Coronary artery (tissue), 2 donors: ENCODE results near the gene SLC27A4.

ENCODE experiments used
- DNase-seq: peaks from one replicate; pipeline ENCODE4 v3.0.0-alpha.2; 2017; ENCODE audit warnings: low spot score
- H3K27ac ChIP-seq, 2 donors: fragments of 200-600 bp; sonication (generic); one replicate each; pipeline ENCODE4 v1.5.1; 2016 to 2019
- H3K4me3 ChIP-seq: fragments of 200-600 bp; sonication (generic); 2 replicates; pipeline ENCODE4 v1.5.1; 2016; ENCODE audit warnings: mild to moderate bottlenecking, moderate library complexity
- TF ChIP-seq, protein P1 (sequence below): fragments of 200-600 bp; sonication (generic); IDR thresholded peaks from one replicate; pipeline ENCODE4 v1.5.1; 2019; ENCODE audit warnings: antibody characterized with exemption

SLC27A4 gene

DNA sequence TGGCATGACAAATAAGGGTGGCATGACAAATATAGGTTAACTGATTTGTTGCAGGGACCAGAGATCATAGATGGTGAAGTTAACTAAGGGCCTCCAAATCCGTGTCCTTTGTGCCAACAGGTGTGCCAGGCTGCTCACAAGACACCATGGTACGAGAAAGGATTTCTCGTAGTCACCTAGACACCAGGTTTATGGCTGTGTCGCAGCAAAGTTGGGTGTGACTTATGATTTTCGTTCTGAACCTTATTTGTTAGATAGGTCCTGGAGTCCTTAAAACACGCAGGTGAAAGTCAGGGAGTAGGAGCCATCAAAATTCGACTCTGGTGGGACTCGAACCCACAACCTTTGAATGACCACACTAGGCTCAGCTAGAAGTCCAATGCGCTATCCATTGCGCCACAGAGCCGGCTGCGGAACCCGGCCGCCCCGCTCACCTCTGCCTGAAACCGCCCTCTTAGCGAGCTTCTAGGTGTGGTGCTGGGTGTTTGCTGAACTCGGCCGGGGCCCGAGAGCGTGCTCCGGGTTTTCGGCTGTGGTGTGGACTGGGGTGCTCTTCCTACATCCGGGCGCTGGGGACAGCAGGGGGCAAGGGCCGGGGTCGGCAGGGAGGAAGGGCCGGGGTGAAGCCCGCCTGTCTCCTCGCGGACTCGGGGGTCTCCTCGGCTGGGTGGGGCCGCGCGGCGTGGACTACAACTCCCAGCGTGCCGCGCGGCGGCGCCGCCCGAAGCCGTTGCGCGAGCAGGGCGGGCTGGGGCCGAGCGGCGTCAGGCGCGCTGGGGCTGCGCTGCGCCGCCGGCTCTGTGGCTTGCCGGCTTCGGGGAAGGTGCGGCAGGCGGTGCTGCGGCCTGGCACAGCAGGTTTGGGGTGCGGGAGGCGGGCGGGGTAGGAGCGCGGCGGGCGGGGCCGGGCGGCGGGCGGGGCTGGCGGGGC is at the start of gene SLC27A4:
Gene SLC27A4, plus strand, starts transcription at position 767 of the 930 bp plus-strand sequence. CDS start 2,606 bp downstream, outside the sequence.
- peak within 1 kb of the TSS; percentile 96 for H3K4me3 ChIP-seq
- no peak for DNase-seq
- TF ChIP-seq, protein P1, sequence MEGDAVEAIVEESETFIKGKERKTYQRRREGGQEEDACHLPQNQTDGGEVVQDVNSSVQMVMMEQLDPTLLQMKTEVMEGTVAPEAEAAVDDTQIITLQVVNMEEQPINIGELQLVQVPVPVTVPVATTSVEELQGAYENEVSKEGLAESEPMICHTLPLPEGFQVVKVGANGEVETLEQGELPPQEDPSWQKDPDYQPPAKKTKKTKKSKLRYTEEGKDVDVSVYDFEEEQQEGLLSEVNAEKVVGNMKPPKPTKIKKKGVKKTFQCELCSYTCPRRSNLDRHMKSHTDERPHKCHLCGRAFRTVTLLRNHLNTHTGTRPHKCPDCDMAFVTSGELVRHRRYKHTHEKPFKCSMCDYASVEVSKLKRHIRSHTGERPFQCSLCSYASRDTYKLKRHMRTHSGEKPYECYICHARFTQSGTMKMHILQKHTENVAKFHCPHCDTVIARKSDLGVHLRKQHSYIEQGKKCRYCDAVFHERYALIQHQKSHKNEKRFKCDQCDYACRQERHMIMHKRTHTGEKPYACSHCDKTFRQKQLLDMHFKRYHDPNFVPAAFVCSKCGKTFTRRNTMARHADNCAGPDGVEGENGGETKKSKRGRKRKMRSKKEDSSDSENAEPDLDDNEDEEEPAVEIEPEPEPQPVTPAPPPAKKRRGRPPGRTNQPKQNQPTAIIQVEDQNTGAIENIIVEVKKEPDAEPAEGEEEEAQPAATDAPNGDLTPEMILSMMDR = no peak
- peak within 1 kb of the TSS; percentile 62 to 92 for H3K27ac ChIP-seq

DNA sequence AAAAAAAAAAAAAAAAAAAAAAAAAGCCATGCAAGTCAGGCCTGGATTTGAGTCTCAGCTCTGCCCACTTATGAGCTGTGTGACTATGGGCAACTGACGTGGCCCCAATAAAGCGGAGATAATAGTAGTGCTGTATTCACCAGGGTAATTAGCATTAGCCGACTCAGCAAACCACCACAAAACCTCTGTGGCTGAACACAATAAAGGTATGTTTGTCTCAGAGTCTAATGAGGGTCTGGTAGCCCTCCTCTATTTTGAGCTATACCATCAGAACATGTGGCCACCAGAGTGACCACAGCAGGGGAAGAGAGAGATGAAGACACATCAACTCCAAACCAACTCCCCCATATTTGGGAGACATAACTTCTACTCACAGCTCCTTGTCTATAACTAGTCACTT is 48.3 kb upstream of the SLC27A4 start:
- TF ChIP-seq, protein P1 = no peak
- Histone ChIP-seq H3K27ac (no peak overlapping the region), H3K4me3 (no peak overlapping the region)
- no peak for DNase-seq

DNA sequence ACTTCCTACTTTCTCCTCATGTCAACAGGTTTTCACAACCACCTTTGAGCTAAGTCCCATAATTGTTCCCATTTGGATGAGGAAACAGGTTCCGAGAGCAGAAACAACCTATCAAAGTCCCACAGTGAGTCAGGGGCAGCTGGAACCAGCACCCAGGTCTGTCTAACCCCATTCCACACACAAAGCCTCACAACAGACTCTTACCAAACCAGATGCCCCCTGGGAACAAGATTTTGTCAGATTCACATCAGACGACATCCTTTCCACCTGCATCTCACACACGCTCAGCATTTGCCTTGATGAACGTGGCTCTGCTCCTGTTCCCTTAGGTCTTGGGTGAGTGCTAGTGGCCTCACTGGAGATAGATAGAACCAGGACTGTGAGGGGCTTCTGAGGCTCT is 47.2 kb upstream of the SLC27A4 start:
- DNase-seq = no peak
- no peak overlapping the region for H3K27ac ChIP-seq
- H3K4me3 ChIP-seq = no peak overlapping the region
- TF ChIP-seq, protein P1 = no peak

DNA sequence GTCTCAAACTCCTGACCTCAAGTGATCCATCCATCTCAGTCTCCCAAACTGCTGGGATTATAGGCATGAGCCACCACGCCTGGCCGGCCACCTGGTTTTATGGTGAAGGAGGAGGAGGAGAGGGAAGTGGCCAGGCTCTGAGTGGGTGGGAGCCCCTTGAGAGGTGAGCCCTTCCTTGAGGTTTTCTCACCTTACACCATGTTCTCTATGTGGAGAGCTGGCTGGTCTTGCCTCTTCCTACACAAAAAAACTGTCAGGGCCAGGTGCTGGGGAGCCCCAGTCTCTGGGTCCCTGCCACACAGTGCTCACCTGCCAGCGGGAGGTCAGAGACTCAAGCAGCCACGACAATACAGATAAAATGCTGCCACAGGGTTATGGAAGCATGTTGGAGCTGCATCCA is 46.2 kb upstream of the SLC27A4 start:
- H3K27ac ChIP-seq = no peak overlapping the region
- TF ChIP-seq, protein P1 = no peak
- no peak overlapping the region for H3K4me3 ChIP-seq
- DNase-seq = no peak

DNA sequence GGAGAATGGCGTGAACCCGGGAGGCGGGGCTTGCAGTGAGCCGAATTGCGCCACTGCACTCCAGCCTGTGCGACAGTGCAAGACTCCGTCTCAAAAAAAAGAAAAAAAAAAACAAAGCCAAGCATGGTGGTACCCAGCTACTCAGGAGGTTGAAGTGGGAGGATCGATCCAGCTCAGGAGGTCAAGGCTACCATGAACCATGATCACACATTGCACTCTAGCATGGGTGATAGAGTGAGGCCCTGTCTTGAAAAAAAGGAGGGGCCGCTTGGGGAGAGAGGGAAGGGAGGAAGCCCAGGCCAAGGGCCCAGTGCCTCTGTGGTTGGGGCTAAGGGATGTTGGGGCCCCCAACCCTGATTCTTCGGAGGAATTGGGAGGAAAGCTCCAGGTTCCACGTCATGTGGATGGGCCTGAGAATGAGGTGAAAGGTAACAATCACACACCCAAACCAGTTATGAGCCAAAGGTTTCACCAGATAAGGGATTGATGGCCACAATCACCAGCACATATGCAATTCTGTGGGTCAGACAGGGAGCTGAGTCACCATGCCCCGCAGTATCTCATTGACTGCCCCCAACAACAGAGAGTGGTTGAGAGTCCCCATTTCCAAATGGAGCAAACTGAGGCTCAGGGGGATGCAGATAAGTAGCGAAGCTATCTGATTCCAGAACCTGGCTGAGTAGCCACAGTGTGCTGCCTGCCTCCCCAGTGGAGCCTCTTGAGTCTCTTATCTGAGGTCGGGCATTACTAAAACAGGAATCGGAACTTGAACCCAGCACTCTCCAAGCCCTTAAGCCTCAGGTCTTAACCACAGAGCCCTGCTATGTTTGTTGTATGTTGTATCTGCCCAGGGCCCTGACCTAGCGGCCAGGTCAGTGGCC is 43.7 kb upstream of the SLC27A4 start:
- TF ChIP-seq, protein P1 = no peak
- H3K4me3 ChIP-seq = no peak overlapping the region
- H3K27ac ChIP-seq = no peak overlapping the region
- no peak for DNase-seq

DNA sequence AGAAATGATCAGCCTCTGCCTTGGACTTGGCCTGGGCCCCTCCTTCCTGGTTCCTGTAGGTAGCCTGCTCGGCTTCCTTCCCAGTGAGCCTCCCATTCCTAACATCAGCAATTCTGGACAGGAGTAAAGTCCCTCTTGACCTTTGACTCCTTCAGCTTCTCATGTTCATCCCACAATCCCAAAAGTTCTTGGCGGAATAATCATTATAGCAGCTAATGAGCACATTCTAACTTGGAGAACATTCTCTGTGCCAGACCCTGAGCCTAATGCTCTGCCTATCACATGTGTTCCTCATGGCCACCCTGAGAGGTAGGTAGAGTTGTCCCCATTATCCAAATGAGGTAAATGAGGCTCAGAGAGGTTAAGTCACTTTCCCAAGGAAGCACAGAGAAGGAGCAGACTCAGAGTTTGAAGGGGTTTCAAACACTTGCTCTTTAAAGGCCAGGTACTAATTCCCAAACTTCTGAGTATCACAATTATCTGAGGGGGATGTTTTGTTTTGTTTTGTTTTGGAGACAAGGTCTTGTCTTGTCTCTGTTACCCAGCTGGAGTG is 43.0 kb upstream of the SLC27A4 start:
- no peak overlapping the region for H3K27ac ChIP-seq
- no peak overlapping the region for H3K4me3 ChIP-seq
- TF ChIP-seq, protein P1 = no peak
- no peak for DNase-seq
